ENCODE results near the gene PURA. TPM values are rescaled to one million over a fixed set of nuclear protein-coding genes. Genes with fewer than 3 reads are reported as not detected.

PURA gene
- total and polyA plus RNA-seq, 2 donors (not counting 3 experiments of a cell fraction or from before 2014, with no cell fraction given), result 1.3 to 8.2 TPM

- FAIRE-seq (no peak), DNase-seq (ENCODE audit: low read depth, low spot score) (no peak)
- POLR2A ChIA-PET, result no interaction called here
- CTCF ChIA-PET, result interaction anchor here (1.0 to 1.3 kb wide), 2 partner anchors 16 to 68 kb away, joined by 3 read pairs; no protein-coding TSS in a partner anchor
- intact Hi-C loops (cut with micrococcal nuclease) (no loop called here), dilution Hi-C loops (cut with MboI; ENCODE audit: extremely low pct_ligation_motif_present, low sequenced_read_pairs) (no loop called here)
- Histone ChIP-seq H3K27me3 (ENCODE audit: control insufficient read depth in 2 of 2, insufficient read depth in 2 of 2, low read length in 2 of 2) (no peaks in the 10 kb centered on the region), H3K27ac (ENCODE audit: insufficient read depth, low read depth, low read length) (no peak overlapping the region), H3K9ac (replicated peaks; ENCODE audit: extremely low read depth, insufficient read depth, low read length) (no peak overlapping the region), H3K9me1 (replicated peaks; ENCODE audit: control insufficient read depth, extremely low read depth, insufficient read depth, low read length) (no peaks in the 10 kb centered on the region), H3K36me3 (ENCODE audit: control insufficient read depth in 2 of 2, extremely low read depth in 1 of 2, insufficient read depth in 2 of 2, low read length in 2 of 2) (no peaks in the 10 kb centered on the region), H4K20me1 (replicated peaks; ENCODE audit: control insufficient read depth, extremely low read depth, insufficient read depth, low read length) (no peaks in the 10 kb centered on the region), H3K4me2 (ENCODE audit: insufficient read depth, low read length) (no peak overlapping the region), H3K79me2 (ENCODE audit: control insufficient read depth, insufficient read depth, low read length) (no peaks in the 10 kb centered on the region), H2AFZ (ENCODE audit: low read depth, low read length) (no peak overlapping the region), H3K9me3 (replicated peaks; ENCODE audit: control insufficient read depth, insufficient read depth, low read length) (no peaks in the 10 kb centered on the region), H3K4me1 (ENCODE audit: control insufficient read depth, extremely low read depth, insufficient read depth, low read length) (no peaks in the 10 kb centered on the region), H3K4me3 (replicated peaks in 1 of 3; ENCODE audit: insufficient read depth in 1 of 3, low read depth in 1 of 3, low read length in 3 of 3) (no peak overlapping the region)
- TF ChIP-seq JUN (IDR thresholded peaks at IDR 0.05; ENCODE audit: borderline replicate concordance, insufficient read depth, insufficient read length, low read depth), result no peak
- TF ChIP-seq EZH2 (IDR thresholded peaks at IDR 0.05; ENCODE audit: borderline replicate concordance, low read depth, low read length, severe bottlenecking), result no peak
- no peak for TF ChIP-seq POLR2AphosphoS5 (IDR thresholded peaks at IDR 0.05; ENCODE audit: insufficient read depth, low read depth, low read length)
- TF ChIP-seq CTCF (IDR thresholded peaks at IDR 0.05; ENCODE audit: extremely low read depth in 1 of 2, insufficient read depth in 1 of 2, low read depth in 1 of 2, low read length in 2 of 2), result no peak
- no peak for TF ChIP-seq GATA2 (IDR thresholded peaks at IDR 0.05; ENCODE audit: insufficient read depth, insufficient read length, low read depth, low read length)
- TF ChIP-seq POLR2A (IDR thresholded peaks at IDR 0.05; ENCODE audit: low read depth, low read length), result no peak
- no peak for TF ChIP-seq MAX (IDR thresholded peaks at IDR 0.05; ENCODE audit: insufficient read depth, insufficient read length)
- no peak for TF ChIP-seq MYC (IDR thresholded peaks at IDR 0.05; ENCODE audit: low read depth, low read length)
- no peak for TF ChIP-seq FOS (IDR thresholded peaks at IDR 0.05; ENCODE audit: borderline replicate concordance, insufficient read depth, low read length)
- BruUV-seq (replicated peaks), result no TSS peak
These were observed 26.5 kb downstream of the PURA start for GRCh38 chr5:140140435-140140834.
